Raji (cell line): ENCODE data around the gene CCNI2.

ENCODE experiments used
- POLR2A ChIP-seq: IDR thresholded peaks from 2 replicates; pipeline ENCODE4 v1.6.1; 2011; ENCODE audit warnings: low read depth, low read length, control low read depth; ENCODE audit not compliant: insufficient read depth

Gene CCNI2

DNA sequence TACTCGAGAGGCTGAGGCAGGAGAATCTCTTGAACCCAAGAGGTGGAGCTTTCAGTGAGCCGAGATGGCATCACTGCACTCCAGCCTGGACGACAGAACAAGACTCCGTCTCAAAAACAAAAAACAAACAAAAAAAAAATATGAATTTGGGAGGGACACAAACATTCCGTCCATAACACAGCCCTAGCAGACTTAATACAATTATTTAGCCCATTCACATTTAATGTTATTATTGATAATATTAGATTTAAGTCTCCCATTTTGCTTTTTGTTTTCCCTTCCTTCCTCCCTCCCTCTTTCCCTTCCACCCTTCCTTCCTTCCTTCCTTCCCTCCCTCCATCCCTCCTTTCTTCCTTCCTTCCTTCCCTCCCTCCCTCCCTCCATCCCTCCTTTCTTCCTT lies 4.6 kb upstream of the CCNI2 start:
- no peak for TF ChIP-seq POLR2A

DNA sequence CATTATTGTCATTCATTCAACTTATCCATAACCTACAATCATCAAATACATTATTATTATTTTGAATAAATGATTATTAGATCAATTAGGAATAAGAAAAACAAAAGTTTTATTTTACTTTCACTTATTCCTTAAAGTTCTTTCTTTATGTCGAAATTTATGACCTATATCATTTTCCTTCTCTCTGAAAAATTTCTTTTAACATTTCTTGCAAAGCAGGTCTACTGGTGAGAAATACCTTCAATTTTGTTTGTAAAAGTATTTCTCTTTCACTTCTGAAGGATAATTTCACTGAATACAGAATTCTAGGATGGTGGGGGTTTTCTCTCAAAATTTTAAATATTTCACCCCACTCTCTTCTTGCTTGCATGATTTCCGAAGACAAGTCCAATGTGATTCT lies 2.6 kb upstream of the CCNI2 start:
- TF ChIP-seq POLR2A = no peak

DNA sequence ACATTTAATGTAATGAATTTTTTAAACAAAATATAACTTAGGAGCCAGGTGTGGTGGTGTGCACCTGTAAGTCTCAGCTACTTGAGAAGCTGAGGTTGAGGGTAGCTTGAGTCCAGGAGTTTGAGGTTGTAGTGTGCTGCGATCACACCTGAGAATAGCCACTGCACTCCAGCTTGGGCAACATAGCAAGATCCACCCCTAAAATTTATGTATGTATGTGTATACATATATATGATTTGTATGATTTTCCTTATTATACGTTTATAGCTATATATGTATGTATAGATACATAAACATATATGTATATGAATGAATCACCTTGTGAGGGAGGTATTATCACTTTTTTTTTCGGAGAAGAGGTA lies 653 bp upstream of the CCNI2 start:
- TF ChIP-seq POLR2A = no peak

DNA sequence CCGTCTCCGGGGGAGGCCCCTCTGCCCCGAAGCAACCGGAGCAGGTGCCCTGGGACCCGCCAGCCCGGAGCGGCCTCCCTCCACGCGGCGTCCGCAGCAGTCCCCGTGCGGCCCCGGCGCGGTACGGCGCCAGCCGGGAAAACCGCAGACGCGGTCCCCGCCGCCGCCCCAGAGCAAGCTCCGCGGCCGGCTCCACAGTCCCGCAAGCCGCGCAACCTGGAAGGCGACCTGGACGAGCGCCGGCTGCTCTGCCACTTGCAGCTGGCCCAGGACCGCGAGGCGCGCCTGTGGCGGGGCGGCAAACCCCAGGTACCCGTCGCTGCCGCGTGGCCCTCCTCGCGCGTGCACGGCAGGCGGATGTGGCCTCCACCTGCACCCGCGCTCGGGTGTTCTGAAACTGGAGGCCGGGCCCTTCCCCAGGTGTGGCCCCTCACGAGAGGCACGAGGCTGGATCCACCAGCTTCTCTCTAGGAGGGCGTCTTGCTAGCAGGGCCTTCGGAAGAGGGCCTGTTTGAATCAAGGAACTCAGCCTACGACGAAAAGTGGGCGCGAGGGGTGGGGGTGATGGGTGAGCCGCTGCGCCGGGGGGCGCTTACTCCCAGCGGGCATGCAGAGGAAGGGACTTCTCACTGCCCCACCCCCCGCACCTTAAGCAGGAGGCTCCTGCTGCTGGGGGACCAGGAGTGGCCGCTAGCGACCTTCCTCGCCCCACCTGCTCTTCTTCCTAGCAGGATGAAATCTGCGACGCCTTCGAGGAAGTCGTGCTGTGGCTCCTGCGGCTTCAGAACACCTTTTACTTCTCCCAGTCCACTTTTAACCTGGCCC lies 602 bp downstream of the CCNI2 start:
- no peak for TF ChIP-seq POLR2A

DNA sequence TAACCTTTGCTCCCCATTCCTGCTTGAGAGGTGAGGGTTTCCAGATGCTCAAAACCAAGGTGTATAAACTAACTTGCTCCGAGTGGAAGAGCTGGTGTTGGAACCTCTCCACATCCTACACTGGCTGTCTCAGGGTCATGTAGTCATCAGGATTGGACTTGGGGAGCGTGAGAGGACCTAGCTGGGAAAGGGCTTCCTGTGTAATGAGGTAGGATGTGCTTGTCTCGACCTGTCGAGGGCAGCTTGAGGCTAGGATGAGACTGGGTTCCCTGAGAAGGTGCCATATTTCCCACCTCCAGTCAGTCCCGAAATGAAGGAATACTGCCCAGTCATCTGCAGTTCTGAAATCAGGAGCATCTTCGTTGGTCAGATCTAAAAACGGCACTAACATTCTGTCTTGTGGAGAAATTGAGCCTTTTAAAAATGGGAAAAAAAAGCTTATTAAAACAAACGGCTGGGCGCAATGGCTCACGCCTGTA lies 1.3 kb downstream of the CCNI2 start:
- TF ChIP-seq POLR2A = no peak

DNA sequence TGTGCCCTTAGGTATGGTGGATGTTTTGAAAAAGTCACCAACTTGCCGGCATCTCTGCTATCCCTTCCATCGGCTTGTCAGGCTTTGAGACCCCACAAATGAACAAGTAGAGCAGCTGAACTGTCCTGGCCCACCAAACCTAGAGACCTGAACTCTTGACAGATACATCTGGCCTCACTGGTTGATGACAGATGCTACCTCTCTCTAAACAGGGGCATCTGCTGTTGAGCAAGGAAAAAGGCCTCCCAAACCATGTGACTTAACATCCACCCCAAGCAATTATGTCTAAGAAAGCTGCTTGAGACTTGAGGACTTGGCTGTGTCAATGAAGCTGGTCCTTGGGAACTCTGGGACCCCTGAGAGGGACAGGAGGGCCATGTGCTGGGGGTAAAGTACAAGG lies 2.3 kb downstream of the CCNI2 start:
- no peak for TF ChIP-seq POLR2A

DNA sequence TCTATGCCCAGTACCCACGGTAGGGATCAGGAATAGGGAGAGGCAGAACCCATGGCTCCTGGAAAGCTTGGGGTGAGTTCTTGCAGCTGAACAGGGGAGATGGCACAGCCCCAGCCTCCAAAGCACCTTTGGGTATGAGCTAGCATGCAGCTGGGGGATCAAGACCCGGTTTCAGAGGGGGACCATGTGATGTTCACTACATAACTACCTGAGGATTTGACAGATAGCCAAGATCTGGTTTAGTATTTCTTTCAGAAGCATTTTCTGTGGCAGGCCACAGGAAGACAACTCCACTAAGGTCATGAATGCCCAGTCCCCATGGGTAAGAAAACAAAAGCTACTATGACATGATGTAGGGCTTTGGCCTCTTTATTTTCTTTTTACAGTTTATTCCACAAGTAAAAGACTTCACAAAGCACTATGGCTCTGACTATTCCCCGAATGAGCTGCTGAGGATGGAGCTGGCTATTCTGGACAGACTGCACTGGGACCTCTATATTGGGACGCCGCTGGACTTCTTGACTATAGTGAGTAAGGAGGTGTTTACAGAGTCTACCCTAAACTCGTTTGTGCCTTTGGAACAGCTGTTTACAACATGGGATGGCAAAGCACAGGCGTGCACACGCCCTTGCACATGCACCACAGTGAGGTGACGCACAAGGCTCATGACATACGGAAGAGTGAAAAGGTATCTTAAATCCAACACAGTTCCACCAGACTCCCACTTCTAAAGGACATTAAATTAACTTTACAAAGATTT lies 3.4 kb downstream of the CCNI2 start:
- no peak for TF ChIP-seq POLR2A

DNA sequence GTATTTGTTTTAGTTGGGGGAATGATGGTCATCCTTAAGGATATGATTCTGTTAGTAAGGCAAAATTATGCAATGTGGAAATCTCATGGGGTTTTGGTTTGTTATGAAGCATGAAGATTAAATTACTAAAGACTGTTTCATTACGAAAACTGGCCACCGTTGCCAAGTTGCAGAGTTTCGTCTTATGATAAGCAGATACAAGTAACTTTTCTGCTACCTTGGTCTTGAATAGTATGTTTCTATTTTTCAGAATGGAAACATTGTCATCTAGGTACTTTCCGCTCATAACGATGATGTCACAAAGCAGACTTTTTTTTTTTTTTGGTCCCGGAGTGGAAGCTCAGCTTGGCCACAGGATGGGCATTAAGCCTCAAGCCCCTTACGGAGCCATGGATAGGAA lies 4.2 kb downstream of the CCNI2 start:
- TF ChIP-seq POLR2A = no peak

DNA sequence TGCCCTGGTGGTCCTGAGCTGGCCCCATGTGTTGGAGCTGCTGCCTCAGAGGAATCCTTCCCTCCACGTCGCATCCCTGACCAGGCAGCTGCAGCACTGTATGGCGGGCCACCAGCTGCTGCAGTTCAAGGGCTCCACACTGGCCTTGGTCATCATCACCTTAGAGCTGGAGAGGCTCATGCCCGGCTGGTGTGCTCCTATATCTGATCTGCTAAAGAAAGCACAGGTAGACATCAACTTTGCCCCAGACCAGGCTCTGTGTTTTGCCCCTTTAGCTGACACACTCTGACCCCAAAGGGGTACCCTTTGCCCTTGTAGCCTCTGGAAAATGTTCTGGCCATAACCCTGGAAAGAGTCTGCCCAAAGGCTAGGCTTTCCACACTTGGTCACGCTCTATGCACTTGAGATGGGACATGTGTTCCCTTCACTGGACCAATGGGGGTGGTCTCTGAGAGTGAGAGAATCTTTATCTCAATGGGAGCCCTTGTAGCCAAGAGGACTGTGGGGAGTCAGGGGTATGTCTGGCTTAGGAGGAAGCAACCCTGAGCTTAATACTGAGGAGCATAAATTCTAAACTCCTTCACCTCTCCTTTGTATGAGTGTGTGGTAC lies 4.8 kb downstream of the CCNI2 start:
- TF ChIP-seq POLR2A = no peak

DNA sequence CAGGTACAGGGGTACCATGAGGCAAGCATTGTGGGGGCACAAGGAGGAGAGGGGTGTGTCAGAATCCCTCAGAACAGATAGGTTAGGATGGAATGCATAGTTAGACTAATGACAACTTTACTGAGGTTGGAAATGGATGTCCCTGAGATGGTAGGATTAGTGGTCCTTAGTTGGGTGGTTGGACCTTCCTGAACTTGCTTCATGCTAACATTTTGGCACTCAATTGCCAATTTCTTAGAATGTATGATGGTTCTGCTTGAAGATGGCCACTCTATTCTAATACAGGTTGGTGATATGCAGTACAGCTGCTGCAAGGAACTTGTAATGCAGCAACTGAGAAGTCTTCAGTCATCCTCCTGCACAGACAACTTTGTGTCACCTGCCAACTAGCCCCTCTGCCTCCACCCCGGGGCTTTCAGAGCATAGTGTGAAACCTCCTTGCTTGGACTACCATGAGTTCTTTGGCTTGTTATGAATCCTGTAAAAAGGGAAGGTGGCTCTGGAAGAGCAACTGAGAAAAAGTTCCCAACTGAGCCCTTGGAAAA lies 5.4 kb downstream of the CCNI2 start:
- no peak for TF ChIP-seq POLR2A

DNA sequence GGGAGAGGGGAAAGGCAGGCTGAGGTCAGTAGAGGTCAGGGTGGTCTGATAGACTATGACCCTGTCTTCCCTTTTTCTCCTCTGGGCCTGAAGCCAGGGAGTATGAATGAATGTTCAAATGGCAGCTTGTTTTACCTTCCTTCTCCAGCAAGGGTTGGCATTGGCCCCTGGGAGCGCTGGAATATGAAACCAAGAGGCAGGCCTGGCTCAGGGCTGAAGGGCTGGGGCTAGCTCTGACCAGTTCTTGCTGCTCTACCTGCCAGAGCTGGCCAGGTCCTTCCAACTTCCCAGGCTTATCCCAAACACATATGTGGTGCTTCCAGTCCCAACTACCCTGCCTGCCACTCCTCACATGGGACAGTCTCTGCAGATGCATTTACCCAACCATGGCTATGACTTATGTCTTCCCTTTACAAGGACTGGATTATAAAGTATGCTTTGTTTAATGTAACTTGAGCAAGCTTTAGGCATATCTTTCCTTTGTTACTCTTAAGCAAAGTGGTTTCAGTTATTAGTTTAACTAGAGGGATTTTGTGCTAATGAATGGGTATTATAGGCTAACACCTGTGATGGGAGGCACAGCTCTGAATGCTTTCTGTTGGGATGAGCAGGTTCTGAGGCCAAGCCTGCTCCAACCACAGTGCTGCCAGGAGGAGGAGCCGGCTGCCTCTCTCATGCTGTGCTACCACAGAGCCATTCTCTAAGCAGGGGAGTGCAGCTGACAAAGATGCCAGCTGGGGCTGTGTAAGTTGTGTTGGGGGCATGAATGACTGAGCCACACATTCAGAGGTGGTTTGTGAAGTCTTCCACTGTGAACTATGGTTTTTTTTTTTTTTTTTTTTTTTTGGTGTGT lies 6.1 kb downstream of the CCNI2 start:
- TF ChIP-seq POLR2A = no peak

DNA sequence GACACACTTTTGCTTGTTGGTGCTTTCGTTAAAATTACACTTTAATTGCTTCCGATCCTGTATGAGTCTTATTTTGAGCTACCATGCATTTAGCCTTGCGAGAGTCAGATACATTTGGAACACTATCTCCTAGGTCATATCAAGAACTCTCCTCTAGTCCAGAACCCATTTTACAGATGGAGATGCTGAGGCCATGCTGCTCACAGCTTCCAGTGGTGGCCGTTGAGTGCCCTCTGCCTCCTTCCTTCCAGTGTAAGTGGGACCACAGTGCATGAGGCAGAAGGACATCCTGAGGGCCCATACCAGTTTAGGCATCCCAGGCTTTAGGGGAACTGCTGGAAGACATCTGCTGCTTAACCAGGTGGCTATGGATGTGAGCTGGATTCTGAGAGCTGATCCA lies 6.9 kb downstream of the CCNI2 start:
- no peak for TF ChIP-seq POLR2A

DNA sequence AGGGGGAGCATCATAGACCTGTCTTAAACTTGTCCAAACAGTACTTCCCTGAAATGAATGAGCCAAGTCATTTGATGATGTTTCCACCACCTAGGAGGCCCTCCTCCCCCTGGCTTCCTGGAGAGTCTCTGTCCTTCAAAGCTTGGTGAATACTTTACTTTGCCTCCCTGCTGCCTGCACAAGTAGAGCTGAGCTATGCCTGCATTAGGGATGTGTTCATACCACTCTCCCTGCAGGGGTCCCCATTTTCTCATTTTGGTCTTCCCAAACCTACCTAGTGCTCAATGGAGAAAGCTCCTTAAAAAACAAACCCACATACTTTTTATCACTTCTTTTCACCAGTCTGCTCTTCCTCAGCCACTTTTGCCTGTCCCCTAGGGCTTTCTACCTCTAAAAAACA lies 7.7 kb downstream of the CCNI2 start:
- no peak for TF ChIP-seq POLR2A

DNA sequence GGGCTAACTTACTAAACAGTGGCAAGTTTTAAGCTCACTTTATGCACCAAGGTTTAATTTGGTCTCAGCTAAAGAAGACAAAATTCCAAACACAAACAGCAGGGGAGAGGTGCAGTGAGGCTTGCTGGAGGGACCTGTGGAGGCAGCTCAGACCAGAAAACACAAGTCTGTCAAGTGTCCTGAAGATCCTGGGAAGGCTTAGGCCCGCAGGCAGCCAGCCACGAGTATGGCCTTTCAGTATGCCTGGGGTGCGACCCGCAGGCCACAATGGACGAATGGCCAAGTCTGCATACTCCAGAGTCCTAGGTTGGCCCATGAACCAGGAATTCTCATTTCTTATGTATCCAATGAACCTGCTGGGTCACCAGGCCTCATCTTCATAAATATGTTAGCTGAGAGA lies 9.3 kb downstream of the CCNI2 start:
- no peak for TF ChIP-seq POLR2A

DNA sequence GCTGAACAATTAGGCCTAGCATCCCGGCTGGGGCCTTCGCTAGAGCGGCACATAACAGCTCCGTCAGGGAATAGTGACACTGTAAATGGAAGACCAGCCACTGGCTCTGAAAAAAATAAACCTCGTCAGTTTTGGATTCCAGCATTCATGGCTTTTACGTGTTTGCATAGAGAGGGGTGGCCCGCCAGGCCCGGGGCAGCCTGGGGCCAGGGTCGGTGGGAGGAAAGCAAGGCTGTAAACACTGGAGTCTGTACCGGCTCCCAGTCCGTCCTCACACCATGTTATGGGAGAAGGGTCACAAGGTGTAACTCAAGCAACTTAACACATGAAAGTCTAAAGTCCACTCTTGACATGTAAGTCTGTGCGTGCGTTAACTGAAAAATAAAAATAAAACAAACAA lies 11.2 kb downstream of the CCNI2 start:
- no peak for TF ChIP-seq POLR2A
